ENCODE results near the gene C3orf20. TPM values are rescaled to one million over a fixed set of nuclear protein-coding genes. Genes with fewer than 3 reads are reported as not detected.
"Not testable (repeated sequence)": the region's sequence is repeated elsewhere in the genome, so short reads cannot be mapped to it uniquely, and the experiment has no call there.

The C3orf20 gene
- total RNA-seq, 2 experiments from 2014 or later = 0.20 to 0.23 TPM

- DNase-seq (no peak), ATAC-seq (no peak)
- H3K4me1 Mint-ChIP-seq (ENCODE audit: low read depth) = peaks cover 22% of the 10 kb centered on the region
- no peak overlapping the region for H3K27ac Mint-ChIP-seq
- intact Hi-C loops (cut with micrococcal nuclease) = no loop called here
- H3K27me3 Mint-ChIP-seq = no peaks in the 10 kb centered on the region
- no peak overlapping the region for H3K4me3 Mint-ChIP-seq
- H3K36me3 Mint-ChIP-seq (ENCODE audit: low read depth) = peaks cover 9% of the 10 kb centered on the region
- no peak for TF ChIP-seq CTCF (IDR thresholded peaks at IDR 0.05)
- H3K9me3 Mint-ChIP-seq = no peaks in the 10 kb centered on the region
- ChIA-PET CTCF (interaction anchor here (1.4 to 2.0 kb wide), 2 partner anchors 11 to 13 kb away, joined by 3 to 8 read pairs; no protein-coding TSS in a partner anchor), POLR2A (interaction anchor here (0.5 to 1.1 kb wide), 2 partner anchors 9 to 48 kb away, joined by 3 to 4 read pairs; no protein-coding TSS in a partner anchor)
These were observed 26.7 kb upstream of the C3orf20 start for GRCh38 chr3:14647976-14648955.

GRCh38 chr3:14649466-14649865 lies 25.5 kb upstream of the C3orf20 start:
- Mint-ChIP-seq H3K4me1 (ENCODE audit: low read depth) (peaks cover 30% of the 10 kb centered on the region), H3K27ac (no peak overlapping the region), H3K4me3 (no peak overlapping the region), H3K9me3 (no peaks in the 10 kb centered on the region), H3K36me3 (ENCODE audit: low read depth) (peaks cover 14% of the 10 kb centered on the region), H3K27me3 (no peaks in the 10 kb centered on the region)
- ChIA-PET POLR2A (no interaction called here), CTCF (interaction anchor here (1.0 kb wide), 1 partner anchor 15 kb away, joined by 3 read pairs; no protein-coding TSS in a partner anchor)
- ATAC-seq (no peak), DNase-seq (no peak)
- intact Hi-C loops (cut with micrococcal nuclease) = no loop called here
- no peak for TF ChIP-seq CTCF (IDR thresholded peaks at IDR 0.05)

GRCh38 chr3:14650193-14650592 lies 24.7 kb upstream of the C3orf20 start:
- Mint-ChIP-seq H3K36me3 (ENCODE audit: low read depth) (peaks cover 18% of the 10 kb centered on the region), H3K27ac (peak overlapping the region; percentile 98), H3K27me3 (no peaks in the 10 kb centered on the region), H3K4me1 (ENCODE audit: low read depth) (peaks cover 30% of the 10 kb centered on the region), H3K9me3 (no peaks in the 10 kb centered on the region), H3K4me3 (peak overlapping the region; percentile 97)
- ATAC-seq = no peak
- DNase-seq = no peak
- intact Hi-C loops (cut with micrococcal nuclease) = no loop called here
- ChIA-PET POLR2A (interaction anchor here (3.6 kb wide), 1 partner anchor 13 kb away, joined by 21 read pairs; no protein-coding TSS in a partner anchor), CTCF (interaction anchor here (0.8 to 2.3 kb wide), 3 partner anchors 10 to 14 kb away, joined by 3 to 5 read pairs (median 4); no protein-coding TSS in a partner anchor)
- no peak for TF ChIP-seq CTCF (IDR thresholded peaks at IDR 0.05)

GRCh38 chr3:14651440-14652251 lies 23.3 kb upstream of the C3orf20 start, which contains the start of gene CCDC174:
Gene CCDC174, plus strand, starts transcription at chr3:14651762. Its CDS starts 75 bp downstream, at chr3:14651837.
- POLR2A ChIA-PET = interaction anchor here (0.5 to 3.6 kb wide), 15 partner anchors 9 to 507 kb away, joined by 3 to 21 read pairs (median 4); partner anchors contain the start of genes LSM3, NR2C2 and XPC
- peak; percentile 97 for DNase-seq
- CTCF ChIA-PET = interaction anchor here (0.7 to 2.3 kb wide), 8 partner anchors 8 to 265 kb away, joined by 3 to 5 read pairs (median 3); partner anchors contain the start of gene SLC6A6
- Mint-ChIP-seq H3K9me3 (no peaks in the 10 kb centered on the region), H3K4me1 (ENCODE audit: low read depth) (peaks cover 35% of the 10 kb centered on the region), H3K4me3 (peak within 1 kb of the TSS; percentile 97), H3K27ac (peak within 1 kb of the TSS; percentile 98), H3K27me3 (no peaks in the 10 kb centered on the region), H3K36me3 (ENCODE audit: low read depth) (peaks cover 27% of the 10 kb centered on the region)
- intact Hi-C loops (cut with micrococcal nuclease) = no loop called here
- ATAC-seq = peak; percentile 99
- TF ChIP-seq CTCF (IDR thresholded peaks at IDR 0.05) = no peak

- intact Hi-C loops (cut with micrococcal nuclease); H3K9me3 Mint-ChIP-seq; DNase-seq; H3K27me3 Mint-ChIP-seq; ATAC-seq: not testable (repeated sequence)
- peak overlapping the region; percentile 97 for H3K4me3 Mint-ChIP-seq
- H3K4me1 Mint-ChIP-seq (ENCODE audit: low read depth) = peaks cover 41% of the 10 kb centered on the region
- ChIA-PET POLR2A (interaction anchor here (1.5 to 3.6 kb wide), 7 partner anchors 8 to 474 kb away, joined by 3 to 21 read pairs (median 10); partner anchors contain the start of genes LSM3 and XPC), CTCF (interaction anchor here (1.0 to 2.3 kb wide), 6 partner anchors 16 to 264 kb away, joined by 3 to 5 read pairs (median 3); partner anchors contain the start of gene SLC6A6)
- H3K36me3 Mint-ChIP-seq (ENCODE audit: low read depth) = peaks cover 32% of the 10 kb centered on the region
- H3K27ac Mint-ChIP-seq = peak overlapping the region; percentile 98
These were observed 22.5 kb upstream of the C3orf20 start for GRCh38 chr3:14652360-14652907.

Measured in activated CD8-positive, alpha-beta T cell treated with anti-CD3 and anti-CD28 coated beads for 36 hours (primary cell).